OCI-LY7 (cell line): ENCODE data around the gene B2M. TPM values are rescaled to one million over a fixed set of nuclear protein-coding genes. Genes with fewer than 3 reads are reported as not detected.
A peak's percentile ranks its signal among the peaks of the same experiment; 100 is the strongest.

Experiments used
- BruUV-seq: library from RNA; stranded (reverse); fragments of 400-500 nt; replicated peaks from 2 replicates; lab custom pipeline; 2021; lab: Mats Ljungman, UMichigan
- CTCF ChIA-PET: fragments of 300-600 bp; sonication (Branson Sonifier 250); formaldehyde crosslinking; loops from one replicate; lab custom pipeline; 2022; ENCODE audit warnings: antibody characterized with exemption; ENCODE audit not compliant: unreplicated experiment; lab: Charles Lee
- POLR2A ChIA-PET: fragments of 300-600 bp; sonication (Branson Sonifier 250); formaldehyde crosslinking; loops from one replicate; lab custom pipeline; 2022; ENCODE audit warnings: antibody characterized with exemption; lab: Charles Lee
- DNase-seq: peaks from one replicate; pipeline ENCODE4 v3.0.0-alpha.2; 2015; ENCODE audit warnings: low spot score
- H2AFZ ChIP-seq: fragments of 200-600 bp; sonication (generic), shearing (Covaris generic); 2 replicates; pipeline ENCODE4 v1.6.1; 2014; ENCODE audit warnings: mild to moderate bottlenecking, antibody characterized with exemption, low read length, moderate library complexity
- H3K27ac ChIP-seq: fragments of 200-600 bp; sonication (generic); 2 replicates; pipeline ENCODE4 v1.5.1; 2014; ENCODE audit warnings: mixed run types, low read depth, mild to moderate bottlenecking, moderate library complexity, low read length, inconsistent platforms; ENCODE audit not compliant: poor library complexity, severe bottlenecking
- H3K36me3 ChIP-seq: fragments of 200-600 bp; sonication (generic); 2 replicates; pipeline ENCODE4 v1.6.1; 2014; ENCODE audit warnings: mild to moderate bottlenecking, antibody characterized with exemption, low read length, moderate library complexity, mixed read lengths; ENCODE audit not compliant: insufficient read depth
- H3K4me1 ChIP-seq: fragments of 200-600 bp; sonication (generic); 2 replicates; pipeline ENCODE4 v1.5.1; 2014; ENCODE audit warnings: mild to moderate bottlenecking, low read length; ENCODE audit not compliant: insufficient read depth, poor library complexity, severe bottlenecking
- H3K4me2 ChIP-seq: fragments of 200-600 bp; sonication (generic); 2 replicates; pipeline ENCODE4 v1.6.1; 2014; ENCODE audit warnings: mild to moderate bottlenecking, low read length
- H3K4me3 ChIP-seq: fragments of 200-600 bp; sonication (generic); 2 replicates; pipeline ENCODE4 v1.5.1; 2014; ENCODE audit warnings: mild to moderate bottlenecking, low read depth, low read length; ENCODE audit not compliant: poor library complexity, severe bottlenecking
- H3K79me2 ChIP-seq: fragments of 200-600 bp; sonication (generic); 2 replicates; pipeline ENCODE4 v1.6.1; 2016; ENCODE audit warnings: low read depth, mild to moderate bottlenecking, low read length, moderate library complexity, mixed read lengths; ENCODE audit not compliant: insufficient read depth
- H3K9me2 ChIP-seq: fragments of 200-600 bp; sonication (generic); 2 replicates; pipeline ENCODE4 v1.6.1; 2016; ENCODE audit warnings: mild to moderate bottlenecking, low read length, mixed read lengths; ENCODE audit not compliant: insufficient read depth
- H3K9me3 ChIP-seq: fragments of 200-600 bp; sonication (generic); 2 replicates; pipeline ENCODE4 v1.6.1; 2014; ENCODE audit warnings: mild to moderate bottlenecking, mixed run types, low read length, mixed read lengths
- H4K20me1 ChIP-seq: fragments of 200-600 bp; sonication (generic); 2 replicates; pipeline ENCODE4 v1.6.1; 2014; ENCODE audit warnings: mild to moderate bottlenecking, antibody characterized with exemption, low read length, moderate library complexity, mixed read lengths; ENCODE audit not compliant: insufficient read depth
- CTCF ChIP-seq: fragments of 200-600 bp; sonication (generic); conservative IDR thresholded peaks from 2 replicates; pipeline ENCODE4 v1.5.1; 2014; ENCODE audit warnings: mild to moderate bottlenecking, antibody characterized with exemption, low read length, moderate library complexity, mixed read lengths
- EZH2phosphoT487 ChIP-seq: fragments of 200-600 bp; sonication (generic); IDR thresholded peaks from 2 replicates; pipeline ENCODE4 v1.6.1; 2018; ENCODE audit warnings: low read depth, borderline replicate concordance, mild to moderate bottlenecking, mixed run types, antibody characterized with exemption, low read length, moderate library complexity, mixed read lengths
- intact Hi-C: fragments of 100-400 bp; cut with micrococcal nuclease; formaldehyde crosslinking; loops from one replicate; pipeline ENCODE4 v1.10.0; 2022; ENCODE audit not compliant: unreplicated experiment
- total RNA-seq, 2 experiments: library from RNA; depleted of rRNA in 1 of 2; stranded (reverse); fragments of >200 nt in 1 of 2; shearing (Covaris generic) in 1 of 2; gene quantifications; 2 replicates each; pipeline ENCODE4 v1.2.3, GENCODE V29; 2014 to 2022

B2M gene
- total RNA-seq, 2 experiments from 2014 or later: 1,161 to 1,738 TPM

- no peak overlapping the region for H3K4me2 ChIP-seq
- CTCF ChIA-PET: no interaction called here
- no peak for DNase-seq
Observed at GRCh38 chr15:44716983-44717602, 5.8 kb downstream of the B2M start.

GRCh38 chr15:44718180-44718926, 7.0 kb downstream of the B2M start:
- no peak for DNase-seq

More at GRCh38 chr15:44716983-44717602, 5.8 kb downstream of the B2M start:
- Histone ChIP-seq H3K9me3 (no peaks in the 10 kb centered on the region), H3K9me2 (no peaks in the 10 kb centered on the region), H3K4me1 (peaks cover 83% of the 10 kb centered on the region), H2AFZ (no peak overlapping the region), H4K20me1 (peaks cover 38% of the 10 kb centered on the region), H3K79me2 (peaks cover 46% of the 10 kb centered on the region), H3K36me3 (peaks cover 81% of the 10 kb centered on the region), H3K4me3 (no peak overlapping the region), H3K27ac (peak overlapping the region; percentile 0)
- POLR2A ChIA-PET: interaction anchor here (1.0 to 9.5 kb wide), 2 partner anchors 12 to 158 kb away, joined by 8 to 116 read pairs; no protein-coding TSS in a partner anchor
- intact Hi-C loops: no loop called here
- TF ChIP-seq CTCF (no peak), EZH2phosphoT487 (no peak)
- no TSS peak for BruUV-seq

More at GRCh38 chr15:44718180-44718926, 7.0 kb downstream of the B2M start:
- H3K9me3 ChIP-seq: no peaks in the 10 kb centered on the region; the same call in 1 of the 2 replicates
- H3K79me2 ChIP-seq: peaks cover 33% of the 10 kb centered on the region
- ChIA-PET CTCF (no interaction called here), POLR2A (interaction anchor here (0.7 to 9.5 kb wide), 2 partner anchors 11 to 18 kb away, joined by 3 to 116 read pairs; partner anchors contain the start of gene TRIM69)
- H3K27ac ChIP-seq: peak overlapping the region; percentile 85
- intact Hi-C loops: no loop called here
- peak overlapping the region; percentile 37; the same call in 1 of the 2 replicates for H3K4me2 ChIP-seq
- no peak overlapping the region for H2AFZ ChIP-seq
- peaks cover 26% of the 10 kb centered on the region for H4K20me1 ChIP-seq
- H3K36me3 ChIP-seq: peaks cover 69% of the 10 kb centered on the region
- no peak overlapping the region for H3K4me3 ChIP-seq
- TF ChIP-seq EZH2phosphoT487 (no peak), CTCF (no peak)
- no TSS peak for BruUV-seq
- H3K4me1 ChIP-seq: peaks cover 87% of the 10 kb centered on the region
- H3K9me2 ChIP-seq: no peaks in the 10 kb centered on the region
